ENCODE data around the gene ALK.

The ALK gene

GRCh38 chr2:29706171-29706720 lies 215.1 kb downstream of the ALK start:
- no peak for DNase-seq

DNA sequence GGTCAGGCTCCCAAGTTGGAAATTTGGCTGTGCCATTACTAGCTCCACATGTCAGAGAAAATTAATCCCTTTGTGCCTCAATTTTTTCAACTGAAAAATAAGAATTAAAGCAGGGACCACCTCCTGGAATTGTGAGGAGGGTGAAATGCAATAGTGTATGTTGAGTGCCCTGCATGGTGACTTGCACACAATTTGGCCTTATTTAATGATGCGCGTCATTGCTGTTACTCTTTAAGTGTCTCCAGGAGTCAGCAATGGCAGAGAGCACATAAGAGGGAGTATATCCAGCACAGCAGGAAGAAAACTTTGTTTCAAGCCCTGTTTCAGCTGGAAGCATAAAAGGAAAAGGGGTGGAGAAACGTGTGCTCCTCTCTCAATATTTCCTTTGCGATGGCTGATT lies 215.8 kb downstream of the ALK start:
- no peak for DNase-seq

- no peak for DNase-seq
Observed at GRCh38 chr2:29703336-29703735, 218.1 kb downstream of the ALK start.

DNA sequence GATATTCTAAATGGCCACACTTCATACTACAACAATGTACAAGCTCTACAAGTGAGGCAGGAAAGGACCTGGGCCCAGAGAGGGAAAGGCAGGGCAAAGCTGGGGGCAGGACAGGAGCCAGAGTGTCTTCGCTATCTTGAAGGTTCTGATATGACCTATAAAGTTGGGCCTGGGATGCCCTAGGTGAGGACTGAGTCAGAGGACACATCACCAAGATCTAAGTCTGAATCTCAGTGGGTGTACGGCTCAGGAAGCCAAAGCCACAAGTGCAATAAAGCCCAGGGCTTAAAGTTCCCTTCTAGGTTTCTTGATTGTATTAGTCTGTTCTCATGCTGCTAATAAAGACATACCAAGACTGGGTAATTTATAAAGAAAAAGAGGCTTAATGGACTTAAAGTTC lies 219.1 kb downstream of the ALK start:
- no peak for DNase-seq

- no peak for DNase-seq
Observed at GRCh38 chr2:29700560-29700959, 220.8 kb downstream of the ALK start.

GRCh38 chr2:29699045-29699444 lies 222.3 kb downstream of the ALK start:
- no peak for DNase-seq

DNA sequence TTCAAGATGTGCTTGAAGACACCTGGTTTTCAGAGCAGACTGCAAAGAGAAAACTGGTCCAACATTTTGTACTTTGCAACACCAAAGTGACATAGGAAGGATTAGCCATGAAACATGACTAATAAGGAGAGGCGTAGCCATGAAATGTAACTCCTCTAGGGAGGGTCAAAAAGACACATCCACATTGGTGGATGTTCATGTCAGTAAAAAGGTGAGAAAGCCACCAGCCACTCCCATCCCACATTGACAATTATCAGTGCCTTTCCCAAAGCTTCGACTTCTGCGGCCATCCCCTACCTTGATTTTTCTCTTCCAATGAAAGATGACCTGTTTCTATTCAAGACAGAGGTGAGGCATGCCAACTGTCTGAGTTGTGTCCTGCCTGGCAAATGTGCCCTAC lies 223.2 kb downstream of the ALK start:
- no peak for DNase-seq

GRCh38 chr2:29697715-29698114 lies 223.7 kb downstream of the ALK start:
- DNase-seq = no peak

GRCh38 chr2:29697181-29697580 lies 224.2 kb downstream of the ALK start:
- no peak for DNase-seq

DNA sequence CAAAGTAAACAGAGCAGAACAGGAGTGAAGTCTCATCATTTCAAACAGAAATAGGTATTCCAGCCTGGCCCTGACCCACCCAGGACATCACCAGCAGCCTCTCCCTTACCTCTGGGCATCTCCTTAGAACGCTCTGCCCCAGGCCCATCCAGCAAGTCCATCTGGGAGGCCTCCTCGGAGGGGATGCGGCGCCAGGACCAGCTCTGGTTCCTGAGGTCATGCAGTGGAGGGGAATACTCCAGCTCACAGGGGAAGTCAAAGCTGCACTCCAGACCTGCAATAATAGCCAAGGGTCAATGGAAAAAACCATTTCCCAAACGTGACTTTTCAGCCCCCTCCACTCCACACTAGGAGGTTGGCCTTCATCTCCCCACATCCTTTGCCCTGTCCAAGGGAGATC lies 226.6 kb downstream of the ALK start:
- no peak for DNase-seq

- DNase-seq = no peak
Observed at GRCh38 chr2:29691391-29691950, 229.9 kb downstream of the ALK start.

GRCh38 chr2:29689666-29690065 lies 231.7 kb downstream of the ALK start:
- no peak for DNase-seq

DNA sequence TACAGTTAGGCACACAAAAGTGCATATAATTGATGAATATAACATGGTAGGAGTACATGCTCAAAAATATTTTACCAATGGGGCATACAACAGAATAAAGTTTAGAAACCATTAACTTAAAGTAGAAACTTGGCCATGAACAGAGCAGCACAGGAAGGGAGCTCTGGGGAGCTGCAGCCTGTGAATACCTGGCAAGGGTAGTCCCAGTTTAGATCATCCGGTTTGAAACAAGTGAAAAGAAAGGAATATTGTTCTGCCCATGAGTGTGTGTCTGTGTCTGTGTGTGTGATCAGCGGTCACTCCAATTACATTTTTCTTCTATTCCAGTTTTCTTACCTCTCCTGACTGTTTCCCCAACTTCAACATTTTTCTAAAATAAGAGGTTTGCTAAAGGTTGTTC lies 233.0 kb downstream of the ALK start:
- no peak for DNase-seq

- no peak for DNase-seq
Observed at GRCh38 chr2:29687121-29687520, 234.3 kb downstream of the ALK start.

GRCh38 chr2:29676886-29677453 lies 244.4 kb downstream of the ALK start:
- no peak for DNase-seq

GRCh38 chr2:29664578-29664977 lies 256.8 kb downstream of the ALK start:
- DNase-seq = no peak

GRCh38 chr2:29663268-29663667 lies 258.1 kb downstream of the ALK start:
- no peak for DNase-seq

GRCh38 chr2:29662861-29663260 lies 258.5 kb downstream of the ALK start:
- no peak for DNase-seq

- no peak for DNase-seq
Observed at GRCh38 chr2:29660201-29660600, 261.2 kb downstream of the ALK start.

DNA sequence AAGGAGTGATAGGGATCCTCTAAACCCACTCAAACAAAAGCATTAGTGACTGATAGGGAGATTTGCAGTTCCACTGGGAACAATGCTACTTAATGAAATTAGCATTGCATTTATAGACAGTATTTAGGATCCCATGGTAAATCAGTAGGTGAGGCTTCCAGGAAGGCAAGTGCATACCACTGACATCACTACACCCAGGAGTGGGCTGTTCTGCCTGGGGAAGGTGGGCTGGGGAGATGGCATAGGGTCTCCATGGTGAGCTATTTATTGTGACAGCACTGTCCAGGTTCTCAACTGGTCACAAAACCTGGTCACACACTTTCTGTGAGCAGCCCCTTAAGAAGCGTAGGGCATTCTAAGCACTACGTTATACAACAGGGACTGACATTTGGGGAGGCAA lies 262.2 kb downstream of the ALK start:
- no peak for DNase-seq

GRCh38 chr2:29657674-29658073 lies 263.7 kb downstream of the ALK start:
- no peak for DNase-seq

DNA sequence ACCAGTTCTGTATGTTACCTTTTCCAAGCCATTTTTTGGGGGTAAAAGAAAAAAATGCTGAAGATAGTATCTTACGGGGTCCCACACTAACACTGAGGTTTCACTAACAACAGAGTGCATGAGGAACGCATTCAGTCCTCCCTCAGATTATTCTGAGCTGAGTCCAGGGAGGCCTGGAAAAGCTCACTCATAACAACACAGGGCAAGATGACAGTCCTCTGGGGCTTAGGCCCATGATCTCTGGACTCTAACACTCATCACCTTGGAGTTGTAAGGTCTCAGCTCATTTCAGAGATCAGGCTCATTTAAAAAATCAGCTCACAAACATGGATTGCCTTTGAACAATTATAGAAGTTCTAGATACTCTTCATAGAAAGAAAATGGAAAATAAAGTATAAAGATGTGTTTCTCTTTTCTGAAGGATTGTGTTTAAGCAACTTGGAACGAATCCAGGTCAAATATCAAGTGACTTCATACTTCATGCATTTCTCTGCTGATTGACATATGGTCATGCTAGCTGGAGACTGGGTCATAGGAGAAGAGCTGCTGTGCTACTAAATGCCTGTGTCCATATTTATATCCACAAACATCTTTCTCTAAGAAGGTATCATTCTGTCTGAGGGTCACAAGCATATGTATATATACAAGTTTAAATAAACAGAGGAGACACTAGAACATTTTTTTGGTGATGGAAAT lies 265.8 kb downstream of the ALK start:
- DNase-seq = no peak

DNA sequence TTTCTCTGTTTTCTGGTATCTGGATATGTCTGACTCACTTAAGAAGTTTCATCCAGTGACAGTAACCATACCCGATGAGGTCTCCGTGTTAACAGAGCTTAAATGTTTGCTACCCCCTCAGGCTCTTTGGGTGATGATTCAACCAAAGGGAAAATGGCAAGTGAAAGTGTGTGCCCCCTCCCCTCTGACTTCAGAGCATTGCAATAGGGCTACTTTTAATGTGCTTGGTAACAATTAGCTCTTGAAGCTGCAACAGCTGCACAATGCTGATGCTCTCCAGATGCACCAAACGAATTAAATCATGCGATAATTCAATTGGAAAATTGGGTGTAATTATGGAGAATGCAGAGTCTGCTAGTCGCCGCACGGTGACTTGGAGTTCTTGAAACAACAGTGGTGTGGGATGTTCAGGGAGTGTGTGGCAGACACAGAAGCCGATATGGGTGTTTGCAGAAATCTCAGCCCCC lies 270.7 kb downstream of the ALK start:
- no peak for DNase-seq

GRCh38 chr2:29644949-29645348 lies 276.4 kb downstream of the ALK start:
- DNase-seq = no peak

All from NCI-H1436 treated with DMSO at 0.1 percent for 48 hours (cell line).